GM18861 (cell line): ENCODE results near the gene NAALADL1.
A peak's percentile ranks its signal among the peaks of the same experiment; 100 is the strongest.
"Not testable (repeated sequence)": the region's sequence is repeated elsewhere in the genome, so short reads cannot be mapped to it uniquely, and the experiment has no call there.

ENCODE experiments used
- ATAC-seq: cut with Tn5 transposase; IDR thresholded peaks from one replicate; pipeline ENCODE4 v1.9.1; 2021; ENCODE audit not compliant: unreplicated experiment

NAALADL1 gene

GRCh38 chr11:65013888-65014725 lies 44.2 kb downstream of the NAALADL1 start, which contains the start of gene ARL2:
Gene ARL2, plus strand, starts transcription at chr11:65014160. Its CDS starts 48 bp downstream, at chr11:65014208.
- ATAC-seq = peak; percentile 61

GRCh38 chr11:65013130-65013887 lies 45.0 kb downstream of the NAALADL1 start:
- ATAC-seq = peak; percentile 44

- no peak for ATAC-seq
These were observed 49.5 kb downstream of the NAALADL1 start for GRCh38 chr11:65008873-65009272.

- no peak for ATAC-seq
These were observed 50.3 kb downstream of the NAALADL1 start for GRCh38 chr11:65008016-65008415.

GRCh38 chr11:65003968-65004367 lies 54.4 kb downstream of the NAALADL1 start:
- ATAC-seq = not testable (repeated sequence)

GRCh38 chr11:65003282-65003681 lies 55.1 kb downstream of the NAALADL1 start:
- ATAC-seq = no peak

- no peak for ATAC-seq
These were observed 55.6 kb downstream of the NAALADL1 start for GRCh38 chr11:65002706-65003105.

GRCh38 chr11:64999478-64999877 lies 58.9 kb downstream of the NAALADL1 start:
- no peak for ATAC-seq

GRCh38 chr11:64998690-64999431 lies 59.5 kb downstream of the NAALADL1 start:
- no peak for ATAC-seq

- no peak for ATAC-seq
These were observed 60.2 kb downstream of the NAALADL1 start for GRCh38 chr11:64998141-64998540.

- ATAC-seq = no peak
These were observed 61.5 kb downstream of the NAALADL1 start, which contains the start of gene BATF2 for GRCh38 chr11:64996710-64997380. Gene BATF2, minus strand, starts transcription at chr11:64996971. Its CDS starts 57 bp downstream, at chr11:64996914.

- ATAC-seq = no peak
These were observed 62.0 kb downstream of the NAALADL1 start for GRCh38 chr11:64996327-64996709.
